ENCODE results near the gene WIPF2.

DNA sequence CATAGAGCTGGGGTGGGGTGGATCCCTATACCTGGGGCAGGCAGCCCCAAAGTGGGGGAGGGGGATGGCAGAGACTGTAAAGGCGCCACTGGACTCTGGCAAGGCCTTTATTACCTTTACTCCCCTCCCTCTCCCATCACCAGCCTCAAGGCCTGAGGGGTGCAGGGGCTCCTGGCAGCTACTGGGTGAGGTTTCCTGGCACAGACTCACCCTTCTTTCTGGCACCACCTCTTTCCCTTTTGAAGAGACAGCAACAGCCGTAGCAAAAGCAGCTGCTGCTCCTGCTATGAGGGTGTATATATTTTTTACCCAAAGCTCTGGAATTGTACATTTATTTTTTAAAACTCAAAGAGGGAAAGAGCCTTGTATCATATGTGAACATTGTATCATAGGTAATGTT lies 24.3 kb upstream of the WIPF2 start:
- TF ChIP-seq, protein P1, sequence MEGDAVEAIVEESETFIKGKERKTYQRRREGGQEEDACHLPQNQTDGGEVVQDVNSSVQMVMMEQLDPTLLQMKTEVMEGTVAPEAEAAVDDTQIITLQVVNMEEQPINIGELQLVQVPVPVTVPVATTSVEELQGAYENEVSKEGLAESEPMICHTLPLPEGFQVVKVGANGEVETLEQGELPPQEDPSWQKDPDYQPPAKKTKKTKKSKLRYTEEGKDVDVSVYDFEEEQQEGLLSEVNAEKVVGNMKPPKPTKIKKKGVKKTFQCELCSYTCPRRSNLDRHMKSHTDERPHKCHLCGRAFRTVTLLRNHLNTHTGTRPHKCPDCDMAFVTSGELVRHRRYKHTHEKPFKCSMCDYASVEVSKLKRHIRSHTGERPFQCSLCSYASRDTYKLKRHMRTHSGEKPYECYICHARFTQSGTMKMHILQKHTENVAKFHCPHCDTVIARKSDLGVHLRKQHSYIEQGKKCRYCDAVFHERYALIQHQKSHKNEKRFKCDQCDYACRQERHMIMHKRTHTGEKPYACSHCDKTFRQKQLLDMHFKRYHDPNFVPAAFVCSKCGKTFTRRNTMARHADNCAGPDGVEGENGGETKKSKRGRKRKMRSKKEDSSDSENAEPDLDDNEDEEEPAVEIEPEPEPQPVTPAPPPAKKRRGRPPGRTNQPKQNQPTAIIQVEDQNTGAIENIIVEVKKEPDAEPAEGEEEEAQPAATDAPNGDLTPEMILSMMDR (conservative IDR thresholded peaks at IDR 0.05): no peak
- no peak for TF ChIP-seq ZFX (IDR thresholded peaks at IDR 0.05)

Data from C4-2B (cell line).